Hematopoietic multipotent progenitor cell treated with erythropoietin and hydrocortisone succinate and interleukin-3 and kit ligand, for 17 days (in vitro differentiated cells): ENCODE measurements around the gene DOCK2.
"Not testable (repeated sequence)": the region's sequence is repeated elsewhere in the genome, so short reads cannot be mapped to it uniquely, and the experiment has no call there.

Experiments used
- DNase-seq: peaks from one replicate; pipeline ENCODE4 v3.0.0-alpha.2; 2015; ENCODE audit warnings: low spot score

The DOCK2 gene

GRCh38 chr5:169719360-169720314 is 82.6 kb downstream of the DOCK2 start:
- no peak for DNase-seq

GRCh38 chr5:169721771-169722170 is 84.7 kb downstream of the DOCK2 start:
- no peak for DNase-seq

GRCh38 chr5:169723103-169723831 is 86.2 kb downstream of the DOCK2 start:
- no peak for DNase-seq

GRCh38 chr5:169724303-169725087 is 87.4 kb downstream of the DOCK2 start:
- DNase-seq = no peak

DNA sequence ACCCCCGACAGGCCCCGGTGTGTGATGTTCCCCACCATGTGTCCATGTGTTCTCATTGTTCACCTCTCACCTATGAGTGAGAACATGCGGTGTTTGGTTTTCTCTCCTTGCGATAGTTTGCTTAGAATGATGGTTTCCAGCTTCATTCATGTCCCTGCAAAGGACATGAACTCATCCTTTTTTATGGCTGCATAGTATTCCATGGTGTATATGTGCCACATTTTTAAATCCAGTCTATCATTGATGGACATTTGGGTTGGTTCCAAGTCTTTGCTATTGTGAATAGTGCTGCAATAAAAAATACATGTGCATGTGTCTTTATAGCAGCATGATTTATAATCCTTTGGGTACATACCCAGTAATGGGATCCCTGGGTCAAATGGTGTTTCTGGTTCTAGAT is 88.6 kb downstream of the DOCK2 start:
- not testable (repeated sequence) for DNase-seq

GRCh38 chr5:169728418-169728817 is 91.3 kb downstream of the DOCK2 start:
- DNase-seq = no peak

DNA sequence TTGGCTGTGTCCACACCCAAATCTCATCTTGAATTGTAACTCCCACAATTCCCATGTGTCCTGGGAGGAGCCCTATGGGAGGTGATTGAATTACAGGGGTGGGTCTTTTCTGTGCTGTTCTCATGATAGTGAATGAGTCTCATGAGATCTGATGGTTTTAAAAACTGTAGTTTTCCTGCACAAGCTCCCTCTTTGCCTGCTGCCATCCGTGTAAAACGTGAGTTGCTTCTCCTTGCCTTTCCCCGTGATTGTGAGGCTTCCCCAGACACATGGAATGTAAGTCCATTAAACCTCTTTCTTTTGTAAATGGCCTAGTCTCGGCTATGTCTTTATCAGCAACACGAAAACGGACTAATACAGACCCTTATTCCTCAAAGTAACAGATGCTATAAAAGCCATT is 94.1 kb downstream of the DOCK2 start:
- no peak for DNase-seq

DNA sequence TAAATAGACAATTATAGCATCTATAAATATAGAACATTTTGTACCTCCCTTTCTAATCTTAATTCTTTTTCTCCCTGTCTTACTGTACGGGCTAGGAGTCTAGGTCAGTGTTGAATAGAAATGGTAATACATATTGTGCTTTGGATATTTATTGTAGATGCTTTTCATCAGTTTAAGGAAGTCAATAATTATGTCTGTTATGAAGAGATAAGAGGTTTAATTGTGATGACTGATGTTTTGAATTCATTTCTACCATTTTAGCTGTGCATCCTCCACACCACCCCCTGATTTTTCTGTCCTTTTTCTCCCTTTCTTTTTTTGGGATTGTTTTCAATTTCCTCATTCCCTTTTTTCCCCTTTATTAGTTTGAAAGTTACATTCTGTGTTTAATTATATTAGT is 95.8 kb downstream of the DOCK2 start:
- DNase-seq = no peak

- DNase-seq = no peak
These were observed 98.8 kb downstream of the DOCK2 start for GRCh38 chr5:169735913-169736312.

GRCh38 chr5:169736653-169737052 is 99.6 kb downstream of the DOCK2 start:
- DNase-seq = no peak

- DNase-seq = no peak
These were observed 103.4 kb downstream of the DOCK2 start for GRCh38 chr5:169740435-169740834.

- DNase-seq = no peak
These were observed 105.8 kb downstream of the DOCK2 start for GRCh38 chr5:169742771-169743296.

- no peak for DNase-seq
These were observed 107.3 kb downstream of the DOCK2 start for GRCh38 chr5:169744336-169744735.

- no peak for DNase-seq
These were observed 108.5 kb downstream of the DOCK2 start for GRCh38 chr5:169745441-169746146.

- DNase-seq = no peak
These were observed 109.1 kb downstream of the DOCK2 start for GRCh38 chr5:169746147-169746694.

DNA sequence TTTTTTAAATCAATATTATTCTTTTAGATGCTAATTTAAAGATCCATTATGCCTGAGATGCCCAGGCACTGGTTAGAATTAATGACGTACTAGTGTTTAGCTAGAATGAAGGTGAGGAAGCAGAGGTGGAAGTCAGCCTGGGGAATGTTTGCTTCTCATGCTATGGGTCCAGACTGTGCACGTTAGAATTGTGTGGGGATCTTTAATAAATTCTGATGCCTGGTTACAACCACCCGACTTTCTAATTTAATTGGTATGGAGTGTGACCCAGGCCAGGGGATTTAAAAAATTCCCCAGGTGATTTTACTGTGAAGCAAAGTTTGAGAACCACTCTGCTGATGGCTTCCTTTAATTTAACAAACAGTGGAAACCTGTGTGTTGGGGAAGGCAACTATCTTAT is 111.1 kb downstream of the DOCK2 start:
- DNase-seq = no peak

GRCh38 chr5:169749295-169749694 is 112.2 kb downstream of the DOCK2 start:
- DNase-seq = no peak

DNA sequence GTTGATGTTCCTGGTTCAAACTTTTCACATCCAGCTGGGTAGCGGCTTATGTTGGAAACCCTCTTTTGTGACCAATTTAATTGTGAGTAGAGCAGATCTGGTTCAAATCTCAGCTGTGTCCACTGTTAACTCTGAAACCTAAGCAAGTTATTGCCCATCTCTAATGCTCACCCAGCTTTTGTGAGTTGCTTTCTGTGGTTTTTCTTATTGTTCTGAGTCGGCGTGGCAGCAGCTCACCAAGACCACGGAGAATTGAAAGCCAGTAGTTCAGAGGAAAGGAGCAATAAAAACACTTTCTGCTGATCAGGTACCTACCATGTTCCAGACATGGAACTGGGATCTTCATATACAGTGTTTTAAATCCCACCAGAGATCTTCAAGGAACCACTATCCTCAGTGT is 114.4 kb downstream of the DOCK2 start:
- DNase-seq = no peak

DNA sequence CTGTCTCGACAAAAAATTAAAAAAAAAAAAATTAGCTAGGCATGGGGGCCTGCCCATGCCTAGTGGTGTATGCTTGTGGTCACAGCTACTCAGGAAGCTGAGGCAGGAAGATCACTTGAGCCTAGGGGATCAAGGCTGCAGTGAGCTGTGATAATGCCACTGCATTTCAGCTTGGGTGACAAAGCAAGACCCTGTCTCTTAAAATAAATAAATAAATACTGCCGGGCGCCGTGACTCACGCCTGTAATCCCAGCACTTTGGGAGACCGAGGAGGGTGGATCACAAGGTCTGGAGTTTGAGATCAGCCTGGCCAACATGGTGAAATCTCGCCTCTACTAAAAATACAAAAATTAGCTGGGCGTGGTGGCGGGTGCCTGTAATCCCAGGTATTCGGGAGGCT is 115.5 kb downstream of the DOCK2 start:
- DNase-seq = not testable (repeated sequence)

GRCh38 chr5:169753795-169754194 is 116.7 kb downstream of the DOCK2 start:
- DNase-seq = no peak

GRCh38 chr5:169754737-169755136 is 117.7 kb downstream of the DOCK2 start:
- no peak for DNase-seq
